Sigmoid colon (tissue), 4 donors: ENCODE results near the gene ANKRD33.

ENCODE experiments used
- EP300 ChIP-seq, 4 donors: sonication (generic); formaldehyde crosslinking; IDR thresholded peaks; one replicate each; pipeline ENCODE4 v1.6.1; 2017; ENCODE audit warnings: antibody characterized with exemption in 4 of 4
- POLR2A ChIP-seq, 2 donors: fragments of 450-650 bp; IDR thresholded peaks; one replicate each; pipeline ENCODE4 v1.6.1; 2016; ENCODE audit warnings: antibody characterized with exemption in 2 of 2, mild to moderate bottlenecking in 2 of 2, moderate library complexity in 2 of 2
- POLR2AphosphoS5 ChIP-seq, 4 donors: sonication (generic); formaldehyde crosslinking; IDR thresholded peaks; one replicate each; pipeline ENCODE4 v1.6.1; 2017; ENCODE audit warnings: antibody characterized with exemption in 4 of 4
- TF ChIP-seq, protein P1 (sequence below), 4 experiments: fragments of 450-650 bp in 3 of 4; fragments of 200-600 bp in 1 of 4; IDR thresholded peaks; one replicate each; pipeline ENCODE4 v1.5.1; 2016 to 2019; ENCODE audit warnings: antibody characterized with exemption in 4 of 4, mild to moderate bottlenecking in 3 of 4, moderate library complexity in 2 of 4

DNA sequence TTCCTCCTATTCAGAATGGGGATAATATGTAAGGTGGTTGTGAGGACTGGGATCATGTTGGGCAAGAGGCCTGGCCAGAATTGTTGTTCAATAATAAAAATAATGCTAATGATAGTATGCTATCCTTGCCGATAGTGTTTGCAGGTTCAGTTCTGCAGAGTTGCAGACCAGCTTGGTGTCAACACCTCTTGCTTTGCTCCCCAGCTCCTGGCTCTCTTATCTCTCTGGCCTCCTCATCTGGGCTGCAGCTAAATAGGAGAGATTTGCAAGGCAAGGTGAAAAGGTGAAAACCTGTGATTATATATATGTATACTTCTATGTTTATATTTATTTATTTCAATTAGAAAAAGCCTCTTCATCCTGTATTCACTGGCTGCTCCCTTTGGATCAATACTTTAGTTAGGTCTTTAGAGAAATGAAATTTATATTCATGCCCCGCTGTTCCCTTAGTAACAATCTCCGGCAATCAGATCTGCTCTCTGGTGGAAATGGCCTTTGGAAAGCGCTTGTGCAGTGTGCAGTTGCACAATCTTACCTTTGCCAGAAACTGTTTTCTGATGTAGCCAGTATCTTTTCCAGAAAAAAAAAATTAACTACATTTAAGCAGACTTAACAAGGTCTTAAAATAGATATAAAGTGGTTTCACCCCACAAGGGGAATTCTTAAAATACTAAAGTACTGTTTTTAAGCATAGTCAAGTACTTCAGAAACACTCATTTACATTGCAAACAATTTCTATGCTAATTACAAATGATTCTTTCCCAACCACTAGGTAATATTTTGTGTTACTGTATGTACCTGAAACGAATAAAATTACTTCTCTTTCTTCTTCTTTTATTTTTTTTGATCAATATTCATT is 44.5 kb downstream of the ANKRD33 start:
- TF ChIP-seq, protein P1, sequence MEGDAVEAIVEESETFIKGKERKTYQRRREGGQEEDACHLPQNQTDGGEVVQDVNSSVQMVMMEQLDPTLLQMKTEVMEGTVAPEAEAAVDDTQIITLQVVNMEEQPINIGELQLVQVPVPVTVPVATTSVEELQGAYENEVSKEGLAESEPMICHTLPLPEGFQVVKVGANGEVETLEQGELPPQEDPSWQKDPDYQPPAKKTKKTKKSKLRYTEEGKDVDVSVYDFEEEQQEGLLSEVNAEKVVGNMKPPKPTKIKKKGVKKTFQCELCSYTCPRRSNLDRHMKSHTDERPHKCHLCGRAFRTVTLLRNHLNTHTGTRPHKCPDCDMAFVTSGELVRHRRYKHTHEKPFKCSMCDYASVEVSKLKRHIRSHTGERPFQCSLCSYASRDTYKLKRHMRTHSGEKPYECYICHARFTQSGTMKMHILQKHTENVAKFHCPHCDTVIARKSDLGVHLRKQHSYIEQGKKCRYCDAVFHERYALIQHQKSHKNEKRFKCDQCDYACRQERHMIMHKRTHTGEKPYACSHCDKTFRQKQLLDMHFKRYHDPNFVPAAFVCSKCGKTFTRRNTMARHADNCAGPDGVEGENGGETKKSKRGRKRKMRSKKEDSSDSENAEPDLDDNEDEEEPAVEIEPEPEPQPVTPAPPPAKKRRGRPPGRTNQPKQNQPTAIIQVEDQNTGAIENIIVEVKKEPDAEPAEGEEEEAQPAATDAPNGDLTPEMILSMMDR (IDR thresholded peaks at IDR 0.05): no peak
- TF ChIP-seq POLR2A (IDR thresholded peaks at IDR 0.05) (no peak), EP300 (IDR thresholded peaks at IDR 0.05) (no peak), POLR2AphosphoS5 (IDR thresholded peaks at IDR 0.05) (no peak)
